OCI-LY1 (cell line): ENCODE data around the gene CSK.

ENCODE experiments used
- H2AFZ ChIP-seq: fragments of 200-600 bp; sonication (generic), shearing (Covaris generic); 2 replicates; pipeline ENCODE4 v1.6.0; 2014; ENCODE audit warnings: antibody characterized with exemption, mild to moderate bottlenecking, low read length
- H3F3A ChIP-seq: fragments of 200-600 bp; sonication (generic), shearing (Covaris generic); 2 replicates; pipeline ENCODE4 v1.6.0; 2014; ENCODE audit warnings: mild to moderate bottlenecking, antibody characterized with exemption, low read length, moderate library complexity; ENCODE audit not compliant: insufficient read depth
- H3K27ac ChIP-seq: fragments of 200-600 bp; sonication (generic); 2 replicates; pipeline ENCODE4 v1.5.1; 2014; ENCODE audit warnings: low read length, mixed run types, mild to moderate bottlenecking, low read depth; ENCODE audit not compliant: poor library complexity, severe bottlenecking
- H3K27me3 ChIP-seq: fragments of 200-600 bp; sonication (generic); 2 replicates; pipeline ENCODE4 v1.6.0; 2014; ENCODE audit warnings: antibody characterized with exemption, mild to moderate bottlenecking, low read length, moderate library complexity; ENCODE audit not compliant: insufficient read depth
- H3K36me3 ChIP-seq: fragments of 200-600 bp; sonication (generic); 2 replicates; pipeline ENCODE4 v1.6.1; 2014; ENCODE audit warnings: mild to moderate bottlenecking, antibody characterized with exemption, low read length, moderate library complexity, mixed read lengths; ENCODE audit not compliant: insufficient read depth
- H3K4me1 ChIP-seq: fragments of 200-600 bp; sonication (generic); 2 replicates; pipeline ENCODE4 v1.5.1; 2014; ENCODE audit warnings: mild to moderate bottlenecking, low read length, moderate library complexity; ENCODE audit not compliant: insufficient read depth, severe bottlenecking
- H3K4me2 ChIP-seq: fragments of 200-600 bp; sonication (generic), shearing (Covaris generic); 2 replicates; pipeline ENCODE4 v1.6.1; 2014; ENCODE audit warnings: low read length
- H3K4me3 ChIP-seq: fragments of 200-600 bp; sonication (generic); 2 replicates; pipeline ENCODE4 v1.5.1; 2014; ENCODE audit warnings: low read length, low read depth, mild to moderate bottlenecking, mixed read lengths; ENCODE audit not compliant: poor library complexity, severe bottlenecking
- H3K79me2 ChIP-seq: fragments of 200-600 bp; shearing (Covaris generic); 2 replicates; pipeline ENCODE4 v1.6.1; 2016; ENCODE audit warnings: mixed run types, low read length, mixed read lengths; ENCODE audit not compliant: insufficient read depth
- H3K9ac ChIP-seq: fragments of 200-600 bp; sonication (generic), shearing (Covaris generic); 2 replicates; pipeline ENCODE4 v1.6.1; 2014; ENCODE audit warnings: mild to moderate bottlenecking, low read length, mixed read lengths
- H3K9me2 ChIP-seq: fragments of 200-600 bp; sonication (generic), shearing (Covaris generic); 2 replicates; pipeline ENCODE4 v1.6.1; 2014; ENCODE audit warnings: low read depth, mild to moderate bottlenecking, low read length, mixed read lengths
- H3K9me3 ChIP-seq: fragments of 200-600 bp; shearing (Covaris generic); 2 replicates; pipeline ENCODE4 v1.6.1; 2014; ENCODE audit warnings: low read length, mixed read lengths
- H4K20me1 ChIP-seq: fragments of 200-600 bp; sonication (generic), shearing (Covaris generic); 2 replicates; pipeline ENCODE4 v1.6.0; 2016; ENCODE audit warnings: mild to moderate bottlenecking, low read length; ENCODE audit not compliant: insufficient read depth
- CTCF ChIP-seq: fragments of 200-600 bp; sonication (generic), shearing (Covaris generic); IDR thresholded peaks from 2 replicates; pipeline ENCODE4 v1.5.1; 2017; ENCODE audit warnings: mild to moderate bottlenecking, antibody characterized with exemption, low read length, moderate library complexity, mixed read lengths
- EZH2 ChIP-seq: fragments of 200-600 bp; sonication (generic), shearing (Covaris generic); IDR thresholded peaks from 2 replicates; pipeline ENCODE4 v1.8.0; 2017; ENCODE audit warnings: borderline replicate concordance, mixed run types, mild to moderate bottlenecking, antibody characterized with exemption, low read length, moderate library complexity, mixed read lengths

Gene CSK

GRCh38 chr15:74799856-74800558, 18.1 kb downstream of the CSK start:
- Histone ChIP-seq H2AFZ (no peak overlapping the region), H3K4me1 (peaks cover 60% of the 10 kb centered on the region), H3K4me2 (peak overlapping the region; percentile 13; the same call in 1 of the 2 replicates), H3K9ac (peak overlapping the region; percentile 38; the same call in 1 of the 2 replicates), H4K20me1 (no peaks in the 10 kb centered on the region), H3F3A (no peaks in the 10 kb centered on the region), H3K9me3 (no peaks in the 10 kb centered on the region), H3K79me2 (peaks cover 19% of the 10 kb centered on the region), H3K36me3 (peaks cover 88% of the 10 kb centered on the region), H3K9me2 (no peaks in the 10 kb centered on the region), H3K27ac (peak overlapping the region; percentile 86), H3K27me3 (no peaks in the 10 kb centered on the region), H3K4me3 (no peak overlapping the region)
- TF ChIP-seq EZH2 (no peak), CTCF (peak; percentile 96)

GRCh38 chr15:74800559-74801094, 18.7 kb downstream of the CSK start:
- Histone ChIP-seq H3K9ac (peak overlapping the region; percentile 38; the same call in 1 of the 2 replicates), H3K9me2 (no peaks in the 10 kb centered on the region), H3K4me2 (peak overlapping the region; percentile 13; the same call in 1 of the 2 replicates), H3K36me3 (peaks cover 86% of the 10 kb centered on the region), H4K20me1 (no peaks in the 10 kb centered on the region), H2AFZ (no peak overlapping the region), H3K79me2 (peaks cover 12% of the 10 kb centered on the region), H3K9me3 (no peaks in the 10 kb centered on the region), H3K27me3 (no peaks in the 10 kb centered on the region), H3F3A (no peaks in the 10 kb centered on the region), H3K27ac (peak overlapping the region; percentile 86), H3K4me1 (peaks cover 54% of the 10 kb centered on the region), H3K4me3 (no peak overlapping the region)
- TF ChIP-seq EZH2 (no peak), CTCF (no peak)

DNA sequence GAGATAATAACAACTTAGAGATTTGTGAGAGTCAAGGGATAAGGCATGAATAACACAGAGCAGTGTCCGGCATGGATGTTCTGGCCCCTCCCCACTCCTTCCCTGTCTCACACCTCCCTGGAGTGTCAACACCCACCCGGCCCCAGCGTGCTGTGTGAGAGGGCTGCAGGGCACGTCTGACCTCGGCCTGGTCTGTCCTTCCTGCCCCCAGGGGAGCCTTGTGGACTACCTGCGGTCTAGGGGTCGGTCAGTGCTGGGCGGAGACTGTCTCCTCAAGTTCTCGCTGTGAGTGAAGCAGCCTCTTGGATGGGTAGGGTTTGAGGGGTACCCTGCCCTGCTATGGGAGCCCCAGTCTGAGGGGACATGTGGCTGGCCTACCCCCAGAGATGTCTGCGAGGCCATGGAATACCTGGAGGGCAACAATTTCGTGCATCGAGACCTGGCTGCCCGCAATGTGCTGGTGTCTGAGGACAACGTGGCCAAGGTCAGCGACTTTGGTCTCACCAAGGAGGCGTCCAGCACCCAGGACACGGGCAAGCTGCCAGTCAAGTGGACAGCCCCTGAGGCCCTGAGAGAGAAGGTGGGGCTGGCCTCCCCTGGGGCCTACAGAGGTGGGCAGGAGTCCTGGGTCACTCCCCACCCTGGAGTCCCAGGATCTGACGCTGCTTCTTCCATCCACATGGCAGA, 19.6 kb downstream of the CSK start:
- H3K4me2 ChIP-seq: no peak overlapping the region
- TF ChIP-seq CTCF (no peak), EZH2 (no peak)
- no peak overlapping the region for H3K27ac ChIP-seq
- H3F3A ChIP-seq: no peaks in the 10 kb centered on the region
- H3K27me3 ChIP-seq: no peaks in the 10 kb centered on the region
- no peaks in the 10 kb centered on the region for H3K9me2 ChIP-seq
- H3K9ac ChIP-seq: no peak overlapping the region
- no peak overlapping the region for H3K4me3 ChIP-seq
- H3K4me1 ChIP-seq: peaks cover 46% of the 10 kb centered on the region
- H3K79me2 ChIP-seq: peaks cover 4% of the 10 kb centered on the region; the same call in 1 of the 2 replicates
- no peaks in the 10 kb centered on the region for H4K20me1 ChIP-seq
- H3K9me3 ChIP-seq: no peaks in the 10 kb centered on the region
- peaks cover 79% of the 10 kb centered on the region for H3K36me3 ChIP-seq
- no peak overlapping the region for H2AFZ ChIP-seq
